Hair follicular keratinocyte (primary cell): ENCODE results near the gene TMEM221. TPM values are rescaled to one million over a fixed set of nuclear protein-coding genes. Genes with fewer than 3 reads are reported as not detected.

Source experiments
- total RNA-seq: library from RNA; depleted of rRNA; stranded (reverse); fragments of >200 nt; gene quantifications from 2 replicates; pipeline ENCODE4 v1.2.3, GENCODE V29; 2015

Gene TMEM221
- not detected in 2 replicates for total RNA-seq

GRCh38 chr19:17448131-17448967 is at the start of gene TMEM221:
TMEM221 (minus strand) TSS chr19:17448668; CDS start chr19:17448462, 206 bp downstream.

GRCh38 chr19:17470068-17470841 is 21.8 kb upstream of the TMEM221 start, which contains the start of gene SLC27A1:
SLC27A1 (plus strand) TSS chr19:17470524; CDS start chr19:17470541, 17 bp downstream.

DNA sequence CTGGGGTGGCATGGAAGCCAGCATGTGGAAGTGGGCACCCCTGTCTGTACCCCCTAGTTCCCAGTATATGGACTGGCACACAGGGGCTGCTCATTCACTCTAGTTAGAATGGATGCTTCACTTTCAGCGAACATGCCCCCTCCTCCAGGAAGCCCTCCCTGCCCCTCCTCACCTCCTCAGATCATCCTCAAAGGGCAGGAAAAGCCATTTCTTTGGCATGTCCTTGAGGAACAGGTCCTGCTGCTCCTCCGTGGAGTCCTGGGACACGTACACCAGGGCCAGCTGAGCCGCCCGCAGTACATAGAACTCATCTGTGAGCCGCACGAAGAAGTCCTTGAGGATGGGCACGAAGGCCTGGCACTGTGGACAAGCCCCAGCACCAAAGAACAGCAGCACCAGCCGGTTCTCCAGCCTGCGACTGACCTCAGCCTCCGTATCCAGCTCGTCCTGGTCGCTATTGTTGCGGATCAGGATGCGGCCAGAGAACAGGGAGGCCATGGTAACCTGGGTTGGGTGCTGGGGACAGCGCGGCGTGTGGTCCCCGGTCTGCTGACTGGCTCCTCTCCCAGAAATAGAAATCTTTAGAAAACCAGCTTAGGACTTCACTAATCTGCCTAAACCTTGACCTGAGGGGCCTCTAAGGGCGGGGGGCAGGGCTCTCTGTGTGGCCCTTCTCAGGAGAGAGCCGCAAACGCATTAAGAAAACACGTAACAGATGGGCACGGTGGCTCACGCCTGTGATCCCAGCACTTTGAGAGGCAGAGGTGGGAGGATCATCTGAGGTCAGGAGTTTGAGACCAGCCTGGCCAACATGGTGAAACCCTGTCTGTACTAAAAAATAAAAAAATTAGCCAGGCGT is 12.1 kb upstream of the TMEM221 start, which contains the start of gene NXNL1:
NXNL1 (minus strand) TSS at position 555 of the 859 bp plus-strand sequence; CDS start at position 498, 57 bp downstream.

DNA sequence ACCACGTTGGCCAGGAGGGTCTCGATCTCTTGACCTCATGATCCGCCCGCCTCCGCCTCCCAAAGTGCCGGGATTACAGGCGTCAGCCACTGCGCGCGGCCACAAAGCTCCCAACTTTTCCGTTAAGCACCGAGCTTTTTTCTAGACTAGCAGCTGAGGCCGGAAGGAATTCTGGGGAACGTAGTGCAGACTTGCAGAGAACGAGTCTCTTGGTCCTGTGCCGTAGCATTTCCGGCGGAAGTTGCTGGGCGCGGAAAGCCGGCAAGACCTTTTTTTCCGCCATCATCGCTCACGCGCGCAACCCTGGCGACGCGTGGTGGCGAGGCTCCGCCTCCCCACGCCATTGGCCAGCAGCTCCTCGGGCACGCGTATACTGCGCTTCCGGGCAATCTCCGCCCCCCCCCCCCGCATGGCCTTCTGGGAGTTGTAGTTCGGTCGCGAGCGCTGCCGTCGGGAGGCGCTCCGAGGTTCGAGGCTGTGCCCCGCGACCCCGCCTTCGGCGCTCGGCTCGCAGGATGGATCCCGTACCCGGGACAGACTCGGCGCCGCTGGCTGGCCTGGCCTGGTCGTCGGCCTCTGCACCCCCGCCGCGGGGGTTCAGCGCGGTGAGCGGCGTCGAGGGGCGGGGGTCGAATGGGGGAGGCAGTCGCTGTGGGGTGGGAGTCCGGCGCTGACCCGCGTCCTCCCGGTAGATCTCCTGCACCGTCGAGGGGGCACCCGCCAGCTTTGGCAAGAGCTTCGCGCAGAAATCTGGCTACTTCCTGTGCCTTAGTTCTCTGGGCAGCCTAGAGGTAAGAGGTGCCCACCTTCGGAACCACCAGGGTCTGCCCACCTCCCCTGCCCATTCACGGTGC is 28.6 kb downstream of the TMEM221 start, which contains the start of gene MVB12A:
MVB12A (plus strand) TSS at position 427 of the 854 bp plus-strand sequence; CDS start at position 516, 89 bp downstream.

DNA sequence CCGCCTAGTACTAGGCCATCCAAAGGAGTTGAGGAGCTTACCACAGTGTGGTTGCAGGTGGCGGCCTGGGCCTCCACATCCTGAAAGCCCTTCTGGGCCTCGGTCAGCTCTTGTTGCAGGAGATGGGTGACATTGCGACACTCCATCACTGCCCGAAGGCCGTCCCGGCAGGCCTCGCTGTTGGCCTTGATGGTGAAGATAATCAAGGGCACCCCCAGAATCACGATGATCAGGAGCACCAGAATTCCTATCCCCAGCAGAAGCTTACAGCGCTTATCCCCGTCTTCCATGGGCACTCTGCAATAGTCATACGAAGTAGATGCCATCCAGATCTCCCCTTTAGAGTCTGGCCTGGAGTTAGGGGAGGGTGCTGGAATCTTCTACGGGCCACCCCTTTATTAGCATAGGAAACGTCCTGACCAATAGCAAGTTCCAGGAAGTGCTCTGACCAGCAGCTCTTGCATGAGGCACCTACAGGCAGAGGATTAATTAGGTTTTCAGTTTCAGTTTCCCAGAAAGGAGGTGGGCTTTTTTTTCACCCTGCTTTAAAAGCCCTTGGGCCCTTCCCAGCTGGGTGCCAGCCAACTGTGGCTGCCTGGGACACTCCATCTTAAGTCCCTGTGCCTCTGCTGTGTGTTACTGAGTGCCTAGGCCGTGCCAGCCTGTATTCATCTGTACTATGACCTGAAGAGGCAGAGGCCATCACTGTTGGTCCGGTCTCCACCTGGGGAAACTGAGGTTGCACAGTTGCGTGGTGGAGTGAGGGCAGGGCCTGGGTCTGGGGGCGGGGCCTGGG is 43.0 kb downstream of the TMEM221 start, which contains the start of gene BST2:
BST2 (minus strand) TSS at position 381 of the 796 bp plus-strand sequence; CDS start at position 326, 55 bp downstream.

GRCh38 chr19:17393914-17394313 is 54.6 kb downstream of the TMEM221 start, which contains the start of gene CCDC194:
CCDC194 (minus strand) TSS chr19:17394196; CDS start chr19:17394158, 38 bp downstream.

Other genes with a start within 250 kb of the TMEM221 start
- gene USE1, start 233.3 kb downstream of the TMEM221 start, total RNA-seq: 16.8 and 19.1 TPM in 2 replicates
- 2.8 and 5.5 TPM in 2 replicates for gene OCEL1, start 222.4 kb downstream of the TMEM221 start, total RNA-seq
- gene NR2F6, start 202.7 kb downstream of the TMEM221 start, total RNA-seq: 77.4 and 94.2 TPM in 2 replicates
- gene USHBP1, start 183.9 kb downstream of the TMEM221 start, total RNA-seq: not detected in 2 replicates
- 62.6 and 101 TPM in 2 replicates for gene BABAM1, start 181.2 kb downstream of the TMEM221 start, total RNA-seq
- 0.62 and 0.76 TPM in 2 replicates for gene ANKLE1, start 166.8 kb downstream of the TMEM221 start, total RNA-seq
- 19.6 and 20.1 TPM in 2 replicates for gene ABHD8, start 145.2 kb downstream of the TMEM221 start, total RNA-seq
- 46.9 and 81.8 TPM in 2 replicates for gene MRPL34, start 142.8 kb downstream of the TMEM221 start, total RNA-seq
- 17.1 and 31.0 TPM in 2 replicates for gene DDA1, start 139.1 kb downstream of the TMEM221 start, total RNA-seq
- gene ANO8, start 113.8 kb downstream of the TMEM221 start, total RNA-seq: 1.3 and 3.9 TPM in 2 replicates
- gene GTPBP3, start 111.1 kb downstream of the TMEM221 start, total RNA-seq: 22.2 and 32.7 TPM in 2 replicates
- gene PLVAP, start 71.3 kb downstream of the TMEM221 start, total RNA-seq: not detected in 2 replicates
- gene CCDC194, start 54.5 kb downstream of the TMEM221 start, total RNA-seq: not detected in 2 replicates
- 0.08 and 0.47 TPM in 2 replicates for gene BST2, start 43.0 kb downstream of the TMEM221 start, total RNA-seq
- 62.6 and 85.3 TPM in 2 replicates for gene MVB12A, start 28.6 kb downstream of the TMEM221 start, total RNA-seq
- not detected in 2 replicates for gene NXNL1, start 12.3 kb upstream of the TMEM221 start, total RNA-seq
- gene SLC27A1, start 21.9 kb upstream of the TMEM221 start, total RNA-seq: 8.1 and 21.4 TPM in 2 replicates
- 90.5 and 110 TPM in 2 replicates for gene PGLS, start 63.0 kb upstream of the TMEM221 start, total RNA-seq
- gene COLGALT1, start 107.0 kb upstream of the TMEM221 start, total RNA-seq: 92.9 and 107 TPM in 2 replicates
- 0.04 and 0.55 TPM in 2 replicates for gene UNC13A, start 239.7 kb upstream of the TMEM221 start, total RNA-seq